SH-SY5Y (cell line): Measurements from ENCODE around the gene TOR2A.

Experiments used
- GATA2 ChIP-seq: IDR thresholded peaks from 2 replicates; pipeline ENCODE4 v1.6.1; 2011; ENCODE audit warnings: mild to moderate bottlenecking, low read depth, low read length
- GATA3 ChIP-seq: IDR thresholded peaks from 2 replicates; pipeline ENCODE4 v1.6.1; 2011; ENCODE audit warnings: low read depth, mild to moderate bottlenecking, low read length, moderate library complexity

TOR2A gene

GRCh38 chr9:127739614-127740330 lies 4.7 kb upstream of the TOR2A start:
- TF ChIP-seq GATA3 = no peak
- no peak for TF ChIP-seq GATA2

- TF ChIP-seq GATA2 (no peak), GATA3 (no peak)
Observed at GRCh38 chr9:127738666-127739065, 3.6 kb upstream of the TOR2A start.

- TF ChIP-seq GATA2 (no peak), GATA3 (no peak)
Observed at GRCh38 chr9:127735530-127736185, 564 bp upstream of the TOR2A start.

GRCh38 chr9:127734247-127734746 lies 797 bp downstream of the TOR2A start:
- TF ChIP-seq GATA2 (no peak), GATA3 (no peak)

- no peak for TF ChIP-seq GATA2
- no peak for TF ChIP-seq GATA3
Observed at GRCh38 chr9:127733614-127734013, 1.5 kb downstream of the TOR2A start.

GRCh38 chr9:127732444-127732843 lies 2.6 kb downstream of the TOR2A start:
- TF ChIP-seq GATA2 (no peak), GATA3 (no peak)

GRCh38 chr9:127731938-127732337 lies 3.2 kb downstream of the TOR2A start:
- TF ChIP-seq GATA2 (no peak), GATA3 (no peak)

GRCh38 chr9:127730799-127731410 lies 4.2 kb downstream of the TOR2A start:
- no peak for TF ChIP-seq GATA3
- no peak for TF ChIP-seq GATA2

- no peak for TF ChIP-seq GATA2
- no peak for TF ChIP-seq GATA3
Observed at GRCh38 chr9:127730262-127730661, 4.8 kb downstream of the TOR2A start.

- TF ChIP-seq GATA2 (no peak), GATA3 (no peak)
Observed at GRCh38 chr9:127729522-127730256, 5.4 kb downstream of the TOR2A start.

- TF ChIP-seq GATA2 = no peak
- TF ChIP-seq GATA3 = no peak
Observed at GRCh38 chr9:127728808-127729207, 6.3 kb downstream of the TOR2A start.

GRCh38 chr9:127726871-127727270 lies 8.2 kb downstream of the TOR2A start:
- TF ChIP-seq GATA2 (no peak), GATA3 (no peak)

GRCh38 chr9:127724012-127724411 lies 11.1 kb downstream of the TOR2A start:
- TF ChIP-seq GATA2 (no peak), GATA3 (no peak)

- TF ChIP-seq GATA2 (no peak), GATA3 (no peak)
Observed at GRCh38 chr9:127723444-127723843, 11.7 kb downstream of the TOR2A start.

GRCh38 chr9:127723013-127723412 lies 12.1 kb downstream of the TOR2A start:
- no peak for TF ChIP-seq GATA2
- no peak for TF ChIP-seq GATA3
